DMS 273 (cell line): ENCODE data around the gene VWF.

Experiments used
- DNase-seq: peaks from one replicate; lab custom pipeline; 2025; ENCODE audit not compliant: unreplicated experiment; lab: John Stamatoyannopoulos, UW

Gene VWF

DNA sequence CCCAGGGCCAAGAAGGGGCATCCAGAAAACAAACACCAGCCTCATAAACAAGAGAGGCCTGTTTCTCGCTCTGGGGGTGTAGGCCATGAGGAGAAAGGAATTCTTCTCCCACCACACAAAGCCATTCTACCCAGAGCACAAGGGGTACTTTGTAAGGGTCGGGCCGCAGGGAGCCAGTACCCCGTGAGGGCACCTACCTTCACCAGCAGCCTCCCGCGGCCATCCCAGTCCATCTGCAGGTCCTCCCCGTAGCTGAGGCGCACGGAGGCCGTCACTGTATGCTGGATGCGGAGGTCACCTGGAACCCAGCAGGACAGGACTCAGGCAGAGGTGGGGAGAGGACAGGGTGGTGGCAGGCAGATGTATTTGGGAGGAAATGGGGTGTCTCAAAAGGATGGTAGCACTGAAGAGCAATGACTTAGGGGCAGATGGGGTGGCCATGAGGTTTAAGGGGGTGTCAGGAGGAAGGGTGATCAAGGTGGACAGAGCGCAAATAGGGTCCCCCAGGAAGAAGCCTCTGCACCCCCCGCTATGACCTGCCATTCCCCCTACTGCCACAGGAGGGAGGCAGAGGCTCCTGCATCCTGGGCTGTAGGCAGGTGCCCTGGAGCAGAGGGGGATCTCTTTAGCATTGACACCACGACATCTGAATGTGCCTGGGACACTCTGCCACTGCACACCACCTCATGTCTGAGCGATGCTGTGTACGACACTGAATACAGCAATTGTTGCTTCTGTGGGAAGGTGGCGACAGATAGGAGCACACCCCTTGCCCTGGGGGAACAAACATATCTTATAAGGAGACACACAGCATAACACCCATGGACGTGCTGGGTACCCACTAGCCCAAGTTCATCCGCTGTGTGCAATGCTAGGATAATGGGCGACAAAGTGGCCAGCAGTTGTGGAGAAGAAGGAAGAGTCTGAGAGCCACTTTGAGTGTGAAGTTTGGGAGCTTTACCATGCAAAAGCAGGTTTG, 61.4 kb downstream of the VWF start:
- peak; percentile 47 for DNase-seq

DNA sequence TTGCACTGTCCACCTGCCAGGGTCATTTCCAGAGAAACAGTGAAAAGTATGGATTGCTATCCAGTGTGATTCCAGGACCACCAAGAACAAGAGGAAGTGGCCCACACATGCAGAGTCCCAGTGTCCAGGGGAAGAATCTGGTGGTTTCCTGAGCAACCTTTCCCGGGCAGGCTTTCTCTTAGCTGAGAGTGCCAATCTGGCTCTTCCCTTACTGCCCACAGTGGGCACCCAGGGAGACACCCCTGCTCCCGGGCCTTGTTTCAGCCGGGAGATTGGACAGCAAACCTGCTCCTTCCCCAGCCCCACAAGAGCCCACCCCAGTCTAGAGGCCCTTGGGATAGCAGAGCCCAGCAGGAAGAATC, 62.1 kb downstream of the VWF start:
- no peak for DNase-seq

DNA sequence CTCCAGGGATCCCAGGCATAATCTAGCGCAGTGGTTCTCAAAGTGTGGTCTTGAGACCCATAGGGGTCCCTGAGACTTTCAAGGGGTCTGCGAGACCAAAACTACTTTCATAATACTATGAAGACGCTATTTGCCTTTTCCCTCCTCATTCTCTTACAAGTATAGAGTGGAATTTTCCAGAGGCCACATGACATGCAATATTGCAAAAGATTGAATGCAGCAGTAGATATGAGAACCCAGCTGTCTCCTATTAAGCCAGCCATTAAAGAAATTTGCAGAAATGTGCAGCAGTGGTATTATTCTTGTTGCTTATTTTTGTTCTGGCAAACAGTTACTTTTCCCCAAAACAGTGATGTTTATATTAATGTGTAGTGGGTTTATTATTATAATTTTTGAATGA, 62.8 kb downstream of the VWF start:
- no peak for DNase-seq

DNA sequence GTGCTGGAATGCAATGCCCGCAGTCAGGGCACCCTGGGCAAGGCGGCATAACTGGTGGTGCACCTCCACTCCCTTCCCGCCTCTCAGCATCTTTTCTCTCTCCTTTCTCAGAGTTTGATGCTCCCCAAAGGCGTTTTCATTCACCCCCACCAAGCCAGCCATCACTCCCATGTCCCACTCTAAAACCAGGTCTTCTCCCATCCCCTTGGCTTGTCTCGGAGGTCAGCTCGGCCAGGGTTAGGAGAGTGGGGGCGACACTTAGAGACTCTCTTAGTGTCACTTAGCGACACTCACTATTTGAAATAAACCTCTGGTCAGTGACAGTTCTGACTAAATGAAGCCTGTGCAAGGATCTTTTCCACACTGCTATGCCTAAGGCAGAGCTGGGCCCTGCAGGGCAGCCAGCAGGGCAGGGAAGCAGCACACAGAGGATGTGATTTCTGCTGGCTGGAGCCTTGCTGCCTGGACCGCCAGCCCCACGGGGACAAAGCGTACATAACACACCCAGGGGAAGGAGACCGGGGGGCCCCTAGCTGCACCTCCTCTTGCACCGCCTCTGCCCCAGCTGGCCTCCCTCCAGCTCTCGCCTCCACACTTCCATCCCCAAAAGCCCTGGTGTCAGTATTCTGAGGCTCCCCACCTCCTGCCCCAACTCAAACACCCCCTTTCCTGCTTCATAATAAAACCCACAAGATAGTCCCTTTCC, 64.5 kb downstream of the VWF start:
- no peak for DNase-seq

DNA sequence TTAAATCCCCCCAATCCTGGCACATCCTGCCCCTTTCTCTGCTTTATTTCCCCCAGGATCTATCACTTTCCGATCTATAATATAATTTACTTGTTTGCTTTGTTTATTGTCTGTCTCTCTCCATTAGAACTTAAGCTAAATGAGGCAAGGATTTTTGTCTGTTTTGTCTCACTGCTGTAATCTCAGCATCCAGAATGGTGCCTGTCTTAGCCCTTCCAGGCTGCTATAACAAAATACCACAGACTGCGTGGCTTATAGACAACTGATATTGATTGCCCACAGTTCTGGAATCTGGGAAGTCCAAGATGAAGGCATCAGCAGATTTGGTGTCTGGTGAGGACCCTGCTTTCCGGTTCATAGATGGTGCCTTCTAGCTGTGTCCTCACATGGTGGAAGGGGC, 65.2 kb downstream of the VWF start:
- DNase-seq = no peak

DNA sequence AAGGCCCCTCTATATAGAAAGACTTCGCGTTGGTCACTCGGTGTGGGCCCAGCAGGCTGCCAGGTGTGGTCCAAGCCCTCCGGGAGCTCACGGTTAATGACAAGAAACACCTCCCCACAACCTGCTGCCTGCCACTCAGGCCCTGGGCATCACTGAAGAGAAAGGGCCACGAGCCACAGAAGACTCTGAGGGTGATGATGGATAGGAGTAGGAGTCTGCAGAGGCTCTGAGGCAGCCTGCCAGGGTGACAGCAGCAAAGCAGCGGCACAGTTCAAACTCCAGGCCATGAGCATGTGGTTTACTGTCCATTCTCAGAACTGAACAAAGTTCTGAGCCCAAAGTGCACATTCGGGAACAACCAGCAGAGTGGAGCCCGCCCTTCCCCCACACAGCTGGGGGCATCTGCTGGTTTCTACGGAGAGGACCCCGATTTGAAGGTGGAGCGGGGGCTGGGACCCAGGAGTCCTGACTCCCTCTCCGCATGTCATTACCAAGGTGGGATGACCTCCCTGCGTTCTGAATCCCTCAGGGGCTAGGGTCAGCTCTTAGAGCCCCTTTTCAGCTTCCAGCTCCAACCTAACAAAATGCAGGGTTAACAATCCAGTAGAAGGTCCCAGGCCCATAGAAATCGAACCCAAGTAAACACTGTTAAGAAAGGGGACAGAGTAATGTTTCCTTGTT, 65.8 kb downstream of the VWF start:
- DNase-seq = no peak

DNA sequence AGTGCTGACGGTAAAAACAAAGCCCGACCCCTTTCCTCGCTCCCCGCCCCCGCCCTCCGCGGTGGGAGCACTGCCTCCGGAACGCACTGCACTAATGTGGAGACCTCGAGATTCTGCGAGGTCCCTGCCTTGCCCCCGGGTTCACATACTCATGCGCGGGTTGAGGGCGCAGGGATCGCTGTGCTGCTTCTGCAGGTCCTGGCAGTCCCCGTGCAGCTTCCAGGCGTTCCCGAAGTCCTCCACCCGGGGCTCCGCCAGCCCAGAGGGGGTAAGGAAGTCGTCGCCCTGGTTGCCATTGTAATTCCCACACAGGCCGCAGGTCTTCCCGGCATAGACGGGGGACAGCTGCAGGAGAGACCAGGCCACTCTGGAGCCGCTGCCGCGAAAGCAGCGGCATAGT, 66.8 kb downstream of the VWF start:
- no peak for DNase-seq

DNA sequence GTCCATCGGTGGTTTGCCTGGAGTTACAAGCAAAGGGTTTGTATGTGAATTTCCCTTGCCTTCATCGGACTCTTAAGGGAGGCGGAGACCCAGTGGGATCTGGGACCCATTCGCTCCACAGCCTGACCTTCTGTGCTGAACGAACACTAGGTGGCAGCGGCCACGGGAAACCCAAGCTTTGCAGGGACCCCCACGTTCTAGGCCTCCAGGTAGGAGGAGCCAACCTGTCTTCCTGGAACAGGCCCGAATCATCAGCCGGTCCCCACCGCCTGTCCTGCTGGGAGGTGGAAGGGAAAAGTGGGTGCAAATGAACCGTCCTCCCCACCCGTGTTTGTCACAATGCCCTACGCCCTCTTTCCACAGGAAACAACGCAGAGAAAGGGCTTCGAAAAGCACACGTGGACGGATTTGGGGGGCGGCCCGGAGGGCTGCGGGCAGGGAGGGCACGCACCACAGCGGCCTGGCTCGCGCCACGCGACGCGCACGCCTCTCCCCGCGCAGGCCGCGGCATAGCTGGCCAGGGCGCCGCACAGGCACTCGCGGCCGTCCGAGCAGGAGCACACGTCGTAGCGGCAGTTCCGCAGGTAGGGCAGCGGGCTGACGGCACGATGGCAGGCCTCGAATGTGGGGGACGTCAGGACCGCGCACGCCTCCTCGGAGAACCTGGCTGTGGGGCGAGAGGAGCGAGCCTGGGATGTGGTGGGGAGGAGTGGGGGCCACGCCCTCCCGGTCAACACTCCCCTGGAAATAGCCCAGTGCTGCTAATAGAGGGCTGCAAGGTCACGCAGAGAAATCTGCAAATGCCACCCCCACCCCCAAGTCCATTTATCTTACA, 67.8 kb downstream of the VWF start:
- peak; percentile 27 for DNase-seq

DNA sequence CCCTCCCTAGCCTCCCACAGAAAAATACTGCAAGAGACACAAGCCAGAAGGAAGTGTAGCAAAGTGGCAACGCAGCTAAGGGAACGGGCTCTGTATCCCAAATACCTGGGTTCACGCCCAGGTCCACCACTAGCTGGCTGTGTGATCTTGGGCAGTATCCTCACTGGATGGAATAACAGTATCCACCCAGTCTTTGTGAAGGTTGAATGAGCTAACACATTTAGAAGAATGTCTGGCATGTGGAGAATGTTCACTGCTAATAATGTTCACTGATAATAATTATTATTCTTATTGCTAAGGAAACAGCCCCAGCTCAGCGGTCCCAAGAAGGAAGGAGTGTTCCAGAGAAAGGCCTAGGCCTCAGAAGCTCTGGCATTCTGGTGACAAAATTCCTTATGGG, 70.9 kb downstream of the VWF start:
- no peak for DNase-seq

DNA sequence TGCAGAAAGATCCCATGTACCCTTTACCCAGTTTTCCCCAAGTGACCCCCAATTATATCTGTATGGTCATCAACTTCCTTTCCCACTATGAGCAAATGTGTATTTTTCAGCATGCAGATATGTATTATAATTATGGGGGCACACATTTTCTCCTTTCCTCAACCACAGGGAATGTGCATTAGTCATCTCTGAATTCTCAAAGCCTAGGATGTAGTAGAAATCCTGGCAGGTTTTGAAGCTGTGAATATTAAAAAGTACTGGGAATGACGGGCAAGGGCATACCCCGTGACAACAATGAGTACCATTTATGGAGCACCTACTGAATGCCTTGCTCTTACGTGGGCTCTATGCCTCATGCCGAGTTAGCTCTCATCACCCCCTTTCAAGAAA, 71.5 kb downstream of the VWF start:
- DNase-seq = no peak

DNA sequence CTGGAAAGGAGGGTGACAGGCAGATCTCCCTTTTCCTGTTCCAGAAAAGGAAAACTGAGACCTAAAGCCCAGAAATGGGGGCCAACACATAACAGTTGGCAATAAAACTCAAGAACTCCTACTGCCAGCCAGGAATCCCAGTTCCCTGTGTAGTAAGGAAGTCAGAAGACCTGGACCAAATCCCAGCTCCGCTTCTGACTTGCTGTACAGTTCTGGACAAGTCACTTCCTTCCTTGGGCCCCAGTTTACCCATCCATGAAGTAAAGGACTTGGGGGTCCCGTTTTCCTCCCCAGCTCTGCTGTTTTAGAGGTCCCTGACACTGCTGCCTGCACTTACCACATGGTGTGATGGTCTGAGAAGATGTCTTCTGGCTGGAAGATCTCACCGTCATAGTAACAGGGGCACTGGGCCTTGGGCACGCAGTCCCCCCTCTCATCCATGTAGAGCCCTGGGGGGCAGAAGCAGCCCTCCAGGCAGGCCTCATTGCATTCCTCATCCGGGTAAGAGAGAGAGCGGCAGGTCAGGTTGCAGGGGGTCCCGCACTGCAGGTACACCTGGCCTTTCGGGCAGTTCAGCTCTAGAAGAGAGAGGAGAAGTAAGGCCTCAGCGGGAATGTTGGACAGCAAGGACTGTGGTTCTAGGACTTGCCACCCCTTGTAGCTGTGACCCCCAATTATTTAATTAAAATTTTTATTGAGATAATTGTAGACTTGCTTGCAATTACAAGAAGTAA, 72.1 kb downstream of the VWF start:
- no peak for DNase-seq

DNA sequence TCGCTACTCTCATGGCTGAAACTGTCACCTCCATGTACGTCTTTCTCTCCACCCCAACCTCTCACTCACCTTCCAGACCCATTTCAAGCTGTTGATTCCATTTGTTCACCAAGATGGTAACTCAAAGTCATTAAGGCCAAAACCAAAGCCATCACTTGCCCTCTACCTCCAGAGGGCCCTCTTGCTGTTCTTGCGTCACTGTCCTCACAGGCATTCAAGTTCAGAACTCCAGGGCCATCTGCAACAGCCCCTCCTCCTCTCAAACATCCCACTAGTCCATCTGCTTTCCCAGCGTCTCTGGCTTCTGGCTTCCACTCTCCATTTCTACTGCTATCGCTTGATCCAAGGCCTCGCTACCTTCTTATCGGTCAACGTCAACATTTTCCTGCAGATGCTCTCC, 74.5 kb downstream of the VWF start:
- peak; percentile 31 for DNase-seq

DNA sequence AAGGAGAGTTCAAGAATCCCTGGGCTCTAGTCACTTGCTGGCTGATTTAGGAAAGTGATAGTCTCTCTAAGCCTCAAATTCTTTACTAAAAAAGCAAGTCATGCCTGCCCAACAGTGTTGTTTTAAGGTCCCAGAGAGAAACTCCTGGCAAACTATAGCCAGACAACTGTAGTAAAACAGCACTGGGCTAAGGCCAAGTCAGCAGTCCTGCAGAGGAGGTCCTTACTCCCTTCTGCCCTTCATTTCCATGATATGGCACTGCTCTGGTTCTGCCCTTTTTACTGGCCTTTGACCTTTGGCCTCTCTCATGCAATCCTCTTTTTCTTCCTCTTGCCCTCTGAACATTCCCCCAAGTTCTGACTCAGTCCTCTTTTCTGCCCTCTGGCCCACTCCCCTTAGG, 74.9 kb downstream of the VWF start:
- DNase-seq = no peak

DNA sequence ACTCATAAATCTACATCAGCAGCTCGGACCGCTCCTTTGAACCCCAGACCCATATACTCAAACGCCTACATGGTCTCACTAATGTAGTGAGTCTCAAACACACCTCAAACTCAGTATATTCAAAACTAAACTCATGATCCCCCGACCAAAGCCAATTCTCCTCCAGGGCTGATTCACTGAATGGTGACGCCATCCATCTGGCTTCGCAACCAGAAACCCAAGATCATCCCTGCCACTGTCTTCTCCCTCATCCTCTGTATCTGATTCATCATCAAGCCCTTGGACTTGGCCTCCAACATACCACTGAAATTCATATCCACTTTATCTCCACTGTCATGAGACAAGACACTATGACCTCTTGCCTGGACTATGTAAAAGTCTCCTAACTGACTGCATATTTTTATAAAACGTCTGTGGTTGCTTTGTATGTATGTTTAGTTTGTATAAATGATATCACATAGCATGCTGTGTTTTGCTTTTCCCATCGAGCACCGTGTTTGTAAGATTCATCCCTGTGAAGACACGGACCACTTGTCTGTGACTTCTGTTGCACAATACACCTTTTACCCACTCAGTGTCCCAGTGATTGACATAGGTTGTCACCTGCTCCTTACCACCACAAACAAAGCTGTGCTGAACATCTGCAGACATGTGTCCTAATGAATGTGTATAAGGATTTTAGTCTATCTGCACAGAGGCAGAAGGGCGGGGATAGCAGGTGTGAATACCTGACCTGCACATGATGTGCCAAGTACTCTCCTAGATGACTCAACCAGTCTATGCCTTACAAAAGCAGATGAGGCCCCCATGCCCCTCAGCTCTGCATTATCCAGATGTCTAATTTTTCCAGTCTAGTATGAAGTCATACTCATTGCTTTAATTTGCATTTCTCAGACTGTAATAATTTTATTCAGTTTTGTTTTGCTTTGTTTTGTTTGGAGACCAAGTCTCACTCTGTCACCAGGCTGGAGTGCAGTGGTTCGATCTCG, 76.9 kb downstream of the VWF start:
- DNase-seq = no peak

DNA sequence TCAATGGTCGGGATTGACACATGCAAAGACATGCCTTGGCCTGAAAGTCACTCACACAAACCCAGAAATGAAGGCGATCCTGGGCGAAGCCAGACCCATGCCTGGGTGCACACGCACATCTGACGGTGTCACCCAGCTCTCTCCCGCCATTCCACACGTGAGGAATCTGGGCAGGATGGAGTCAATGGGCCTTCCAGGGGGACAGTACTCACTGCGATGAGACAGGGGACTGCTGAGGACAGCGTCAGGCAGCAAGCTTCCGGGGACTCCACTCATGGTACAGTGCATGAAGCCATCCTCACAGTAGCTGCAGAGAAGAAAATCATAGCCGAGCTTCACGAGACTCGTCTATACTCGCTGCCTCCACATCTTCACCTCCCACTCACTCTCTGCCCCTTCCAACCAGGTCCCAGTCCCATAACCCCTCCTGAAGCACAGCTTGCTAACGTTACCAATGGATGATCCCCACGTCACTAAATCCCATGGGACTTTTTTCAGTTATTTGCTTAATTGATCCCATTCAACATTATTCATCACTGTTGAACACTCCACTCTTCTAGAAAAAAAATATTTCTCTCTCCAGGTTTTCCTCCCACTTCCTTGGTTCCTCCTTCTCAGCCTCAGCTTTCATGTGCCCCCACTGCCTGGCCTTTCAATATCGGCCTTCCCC, 77.8 kb downstream of the VWF start:
- no peak for DNase-seq

DNA sequence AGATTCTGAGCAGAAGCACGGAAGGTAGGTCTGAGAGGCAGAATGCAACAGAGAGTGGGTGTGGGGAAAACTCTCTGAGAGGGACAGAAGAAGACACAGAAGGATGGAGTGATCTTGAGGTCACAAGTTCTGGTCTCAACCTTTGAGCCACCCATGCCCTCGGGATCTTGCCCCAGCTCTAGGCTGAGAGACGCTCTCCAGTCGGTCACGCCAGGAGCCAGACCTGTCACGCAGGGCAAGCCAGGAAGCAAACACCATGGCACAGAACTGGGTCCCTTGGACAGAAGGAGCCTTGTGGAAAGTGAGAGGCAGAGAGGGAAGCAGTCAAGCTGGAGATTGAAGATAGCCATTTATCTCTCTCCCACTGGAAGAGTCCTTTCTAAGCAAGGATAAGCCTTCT, 79.0 kb downstream of the VWF start:
- no peak for DNase-seq

DNA sequence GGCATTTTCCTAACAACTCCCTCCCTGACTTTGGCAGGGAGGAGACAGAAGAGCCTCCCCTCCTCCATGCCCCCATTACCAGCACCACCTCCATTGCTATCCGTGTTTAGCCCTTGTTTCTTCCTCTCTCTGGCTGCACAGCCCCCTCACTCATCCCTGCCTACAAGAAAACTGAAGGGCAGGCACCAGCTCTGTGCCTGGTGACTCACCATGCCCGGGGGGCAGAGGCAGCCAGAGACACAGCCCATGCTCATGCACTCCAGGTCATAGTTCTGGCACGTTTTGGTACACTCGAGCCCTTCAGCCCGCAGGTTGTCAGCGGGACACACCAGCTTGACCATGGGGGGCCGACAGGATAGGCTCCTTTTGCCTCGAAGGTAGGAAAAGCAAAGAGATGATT, 80.4 kb downstream of the VWF start:
- DNase-seq = no peak

DNA sequence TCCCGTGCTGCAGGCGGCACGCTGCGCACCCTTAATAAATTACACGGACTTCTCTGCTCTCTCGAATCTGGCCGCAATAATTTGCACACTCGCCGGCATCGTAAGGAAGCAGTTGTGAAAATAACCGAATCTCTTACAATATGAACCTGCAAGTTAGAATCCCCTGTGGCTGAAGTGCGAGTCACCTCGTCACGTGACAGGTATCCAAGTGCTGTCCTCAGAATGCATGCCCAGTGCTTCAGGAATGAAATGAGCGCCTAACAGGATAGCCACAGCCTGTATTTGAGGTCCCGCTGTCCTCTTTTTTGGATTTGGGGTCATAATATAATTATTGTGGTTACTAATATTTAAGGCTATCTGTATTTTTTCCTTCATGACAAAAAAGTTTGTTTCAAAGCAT, 82.0 kb downstream of the VWF start:
- no peak for DNase-seq

DNA sequence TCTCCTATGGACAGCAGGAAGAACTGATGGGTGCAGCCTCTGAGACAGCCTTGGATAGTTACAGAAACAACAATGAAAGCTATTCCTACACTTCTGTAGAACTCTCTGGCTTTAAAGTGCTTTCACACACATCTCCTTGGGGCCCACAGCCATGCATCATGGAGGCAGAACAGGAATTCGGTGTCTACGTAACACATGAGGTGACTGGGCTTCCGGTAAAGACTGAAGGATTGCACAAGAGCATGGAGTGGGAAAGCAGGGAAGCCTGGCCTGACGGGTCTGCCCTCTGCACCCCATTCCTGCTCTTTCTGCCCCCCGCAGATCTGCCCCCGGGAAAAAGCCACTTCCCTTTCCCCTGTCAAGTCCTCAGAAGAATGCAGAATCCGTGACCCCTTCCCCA, 82.6 kb downstream of the VWF start:
- DNase-seq = no peak
